ENCODE results near the gene ZNF317. TPM values are rescaled to one million over a fixed set of nuclear protein-coding genes. Genes with fewer than 3 reads are reported as not detected.

ZNF317 gene
- total RNA-seq, 1 experiment from 2014 or later: 39.3 TPM

- Histone ChIP-seq H3K36me3 (ENCODE audit: control insufficient read depth, insufficient read depth, low read length) (no peaks in the 10 kb centered on the region), H3K4me1 (ENCODE audit: control insufficient read depth, insufficient read depth, low read length) (no peaks in the 10 kb centered on the region), H3K27me3 (ENCODE audit: control insufficient read depth, insufficient read depth, low read length) (no peaks in the 10 kb centered on the region), H3K9me3 (ENCODE audit: control insufficient read depth, insufficient read depth, low read depth, low read length) (no peaks in the 10 kb centered on the region), H3K4me3 (ENCODE audit: low read depth in 2 of 2, low read length in 2 of 2) (no peak overlapping the region), H3K27ac (ENCODE audit: low read length) (no peak overlapping the region)
- BruUV-seq (replicated peaks): no TSS peak
- intact Hi-C loops (cut with micrococcal nuclease; ENCODE audit: unreplicated experiment): no loop called here
- DNase-seq (ENCODE audit: low read depth, low spot score) (no peak), ATAC-seq (no peak)
- ChIA-PET CTCF (no interaction called here), POLR2A (interaction anchor here (0.6 kb wide), 1 partner anchor 9 kb away, joined by 4 read pairs; no protein-coding TSS in a partner anchor)
- in situ Hi-C loops (cut with HindIII; ENCODE audit: low pct_unique_long_range_greater_than_20kb, low sequenced_read_pairs): no loop called here
- TF ChIP-seq, protein P1, sequence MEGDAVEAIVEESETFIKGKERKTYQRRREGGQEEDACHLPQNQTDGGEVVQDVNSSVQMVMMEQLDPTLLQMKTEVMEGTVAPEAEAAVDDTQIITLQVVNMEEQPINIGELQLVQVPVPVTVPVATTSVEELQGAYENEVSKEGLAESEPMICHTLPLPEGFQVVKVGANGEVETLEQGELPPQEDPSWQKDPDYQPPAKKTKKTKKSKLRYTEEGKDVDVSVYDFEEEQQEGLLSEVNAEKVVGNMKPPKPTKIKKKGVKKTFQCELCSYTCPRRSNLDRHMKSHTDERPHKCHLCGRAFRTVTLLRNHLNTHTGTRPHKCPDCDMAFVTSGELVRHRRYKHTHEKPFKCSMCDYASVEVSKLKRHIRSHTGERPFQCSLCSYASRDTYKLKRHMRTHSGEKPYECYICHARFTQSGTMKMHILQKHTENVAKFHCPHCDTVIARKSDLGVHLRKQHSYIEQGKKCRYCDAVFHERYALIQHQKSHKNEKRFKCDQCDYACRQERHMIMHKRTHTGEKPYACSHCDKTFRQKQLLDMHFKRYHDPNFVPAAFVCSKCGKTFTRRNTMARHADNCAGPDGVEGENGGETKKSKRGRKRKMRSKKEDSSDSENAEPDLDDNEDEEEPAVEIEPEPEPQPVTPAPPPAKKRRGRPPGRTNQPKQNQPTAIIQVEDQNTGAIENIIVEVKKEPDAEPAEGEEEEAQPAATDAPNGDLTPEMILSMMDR (IDR thresholded peaks at IDR 0.05): no peak
- TF ChIP-seq, protein P2, sequence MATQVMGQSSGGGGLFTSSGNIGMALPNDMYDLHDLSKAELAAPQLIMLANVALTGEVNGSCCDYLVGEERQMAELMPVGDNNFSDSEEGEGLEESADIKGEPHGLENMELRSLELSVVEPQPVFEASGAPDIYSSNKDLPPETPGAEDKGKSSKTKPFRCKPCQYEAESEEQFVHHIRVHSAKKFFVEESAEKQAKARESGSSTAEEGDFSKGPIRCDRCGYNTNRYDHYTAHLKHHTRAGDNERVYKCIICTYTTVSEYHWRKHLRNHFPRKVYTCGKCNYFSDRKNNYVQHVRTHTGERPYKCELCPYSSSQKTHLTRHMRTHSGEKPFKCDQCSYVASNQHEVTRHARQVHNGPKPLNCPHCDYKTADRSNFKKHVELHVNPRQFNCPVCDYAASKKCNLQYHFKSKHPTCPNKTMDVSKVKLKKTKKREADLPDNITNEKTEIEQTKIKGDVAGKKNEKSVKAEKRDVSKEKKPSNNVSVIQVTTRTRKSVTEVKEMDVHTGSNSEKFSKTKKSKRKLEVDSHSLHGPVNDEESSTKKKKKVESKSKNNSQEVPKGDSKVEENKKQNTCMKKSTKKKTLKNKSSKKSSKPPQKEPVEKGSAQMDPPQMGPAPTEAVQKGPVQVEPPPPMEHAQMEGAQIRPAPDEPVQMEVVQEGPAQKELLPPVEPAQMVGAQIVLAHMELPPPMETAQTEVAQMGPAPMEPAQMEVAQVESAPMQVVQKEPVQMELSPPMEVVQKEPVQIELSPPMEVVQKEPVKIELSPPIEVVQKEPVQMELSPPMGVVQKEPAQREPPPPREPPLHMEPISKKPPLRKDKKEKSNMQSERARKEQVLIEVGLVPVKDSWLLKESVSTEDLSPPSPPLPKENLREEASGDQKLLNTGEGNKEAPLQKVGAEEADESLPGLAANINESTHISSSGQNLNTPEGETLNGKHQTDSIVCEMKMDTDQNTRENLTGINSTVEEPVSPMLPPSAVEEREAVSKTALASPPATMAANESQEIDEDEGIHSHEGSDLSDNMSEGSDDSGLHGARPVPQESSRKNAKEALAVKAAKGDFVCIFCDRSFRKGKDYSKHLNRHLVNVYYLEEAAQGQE (IDR thresholded peaks at IDR 0.05; ENCODE audit: insufficient read depth in 1 of 2, low read depth in 2 of 2, low read length in 1 of 2): no peak
- no peak for TF ChIP-seq TCF7L2 (IDR thresholded peaks at IDR 0.05; ENCODE audit: low read depth, low read length)
- TF ChIP-seq SIN3A (IDR thresholded peaks at IDR 0.05; ENCODE audit: borderline replicate concordance, insufficient read depth, low read depth, low read length): no peak
- no peak for TF ChIP-seq POLR2AphosphoS5 (IDR thresholded peaks at IDR 0.05; ENCODE audit: low read depth, low read length)
These were observed 30.2 kb upstream of the ZNF317 start for GRCh38 chr19:9109959-9110358.

GRCh38 chr19:9115307-9115813 lies 24.8 kb upstream of the ZNF317 start, which contains the start of gene OR7G1:
OR7G1 (minus strand) TSS chr19:9115763; CDS start chr19:9115763, 0 bp downstream.
- POLR2A ChIA-PET: no interaction called here
- no TSS peak for BruUV-seq (replicated peaks)
- no peaks in the 10 kb centered on the region for H3K9me3 ChIP-seq (ENCODE audit: control insufficient read depth, insufficient read depth, low read depth, low read length)
- no peak for DNase-seq (ENCODE audit: low read depth, low spot score)
- in situ Hi-C loops (cut with HindIII; ENCODE audit: low pct_unique_long_range_greater_than_20kb, low sequenced_read_pairs) (no loop called here), intact Hi-C loops (cut with micrococcal nuclease; ENCODE audit: unreplicated experiment) (no loop called here)
- TF ChIP-seq, protein P2 (IDR thresholded peaks at IDR 0.05; ENCODE audit: insufficient read depth in 1 of 2, low read depth in 2 of 2, low read length in 1 of 2): no peak
- no peak for TF ChIP-seq POLR2AphosphoS5 (IDR thresholded peaks at IDR 0.05; ENCODE audit: low read depth, low read length)
- no peak for TF ChIP-seq TCF7L2 (IDR thresholded peaks at IDR 0.05; ENCODE audit: low read depth, low read length)
- no peak for TF ChIP-seq SIN3A (IDR thresholded peaks at IDR 0.05; ENCODE audit: borderline replicate concordance, insufficient read depth, low read depth, low read length)
- TF ChIP-seq, protein P1 (IDR thresholded peaks at IDR 0.05): no peak
- no peaks in the 10 kb centered on the region for H3K36me3 ChIP-seq (ENCODE audit: control insufficient read depth, insufficient read depth, low read length)
- H3K27ac ChIP-seq (ENCODE audit: low read length): no peak within 1 kb of the TSS
- CTCF ChIA-PET: no interaction called here
- no peak within 1 kb of the TSS for H3K4me3 ChIP-seq (ENCODE audit: low read depth in 2 of 2, low read length in 2 of 2)
- H3K27me3 ChIP-seq (ENCODE audit: control insufficient read depth, insufficient read depth, low read length): no peaks in the 10 kb centered on the region
- ATAC-seq: no peak
- H3K4me1 ChIP-seq (ENCODE audit: control insufficient read depth, insufficient read depth, low read length): no peaks in the 10 kb centered on the region

All from Panc1 (cell line).